ENCODE results near the gene CEP112. TPM values are rescaled to one million over a fixed set of nuclear protein-coding genes. Genes with fewer than 3 reads are reported as not detected.

The CEP112 gene
- total RNA-seq, 4 donors from 2014 or later, result 14.6 to 21.2 (median 20.2) TPM

- intact Hi-C loops (cut with DNase I), result no loop called here
- 98 to 100% methylated on average over 5 of the region's 5 CpGs for WGBS, 2 donors
- no peak for DNase-seq
- TF ChIP-seq CTCF (IDR thresholded peaks at IDR 0.05) (no peak), POLR2A (IDR thresholded peaks at IDR 0.05) (no peak)
- Histone ChIP-seq H3K27ac (no peak overlapping the region), H3K36me3 (no peaks in the 10 kb centered on the region), H3K4me1 (no peaks in the 10 kb centered on the region), H3K9me3 (no peaks in the 10 kb centered on the region), H3K4me3 (replicated peaks in 1 of 3) (no peak overlapping the region), H3K27me3 (no peaks in the 10 kb centered on the region)
Measured at GRCh38 chr17:65926599-65926998, 265.3 kb downstream of the CEP112 start.

- intact Hi-C loops (cut with DNase I), result no loop called here
Measured at GRCh38 chr17:65925606-65926307, 266.2 kb downstream of the CEP112 start.

GRCh38 chr17:65920996-65921395 lies 270.9 kb downstream of the CEP112 start:
- no peaks in the 10 kb centered on the region for H3K36me3 ChIP-seq
- no peak overlapping the region for H3K4me3 ChIP-seq (replicated peaks in 1 of 3)
- H3K27me3 ChIP-seq, result no peaks in the 10 kb centered on the region
- intact Hi-C loops (cut with DNase I), result no loop called here
- DNase-seq, result no peak
- H3K4me1 ChIP-seq, result peaks cover 3 to 7% of the 10 kb centered on the region in 2 donors
- no peaks in the 10 kb centered on the region for H3K9me3 ChIP-seq
- no peak overlapping the region for H3K27ac ChIP-seq
- 74 to 80% methylated on average over 6 of the region's 6 CpGs for WGBS, 2 donors
- TF ChIP-seq POLR2A (IDR thresholded peaks at IDR 0.05) (no peak), CTCF (IDR thresholded peaks at IDR 0.05) (no peak)

More at GRCh38 chr17:65925606-65926307, 266.2 kb downstream of the CEP112 start:
- Histone ChIP-seq H3K36me3 (no peaks in the 10 kb centered on the region), H3K27ac (peak overlapping the region in 1 of 3 donors; percentile 34), H3K4me1 (no peaks in the 10 kb centered on the region), H3K4me3 (replicated peaks in 1 of 3) (no peak overlapping the region), H3K9me3 (no peaks in the 10 kb centered on the region), H3K27me3 (no peaks in the 10 kb centered on the region)
- 81% methylated on average over 8 of the region's 8 CpGs for WGBS, 2 donors
- TF ChIP-seq POLR2A (IDR thresholded peaks at IDR 0.05) (no peak), CTCF (IDR thresholded peaks at IDR 0.05) (no peak)
- no peak for DNase-seq

- 43 to 54% methylated on average over 5 of the region's 5 CpGs for WGBS, 2 donors
- Histone ChIP-seq H3K4me1 (peaks cover 3 to 7% of the 10 kb centered on the region in 2 donors), H3K27me3 (no peaks in the 10 kb centered on the region), H3K27ac (no peak overlapping the region), H3K9me3 (no peaks in the 10 kb centered on the region), H3K36me3 (no peaks in the 10 kb centered on the region), H3K4me3 (replicated peaks in 1 of 3) (no peak overlapping the region)
- peak in 1 of 6 experiments; percentile 29 for TF ChIP-seq CTCF (IDR thresholded peaks at IDR 0.05)
- TF ChIP-seq POLR2A (IDR thresholded peaks at IDR 0.05), result no peak
- peak; percentile 8 to 10 for DNase-seq
- intact Hi-C loops (cut with DNase I), result no loop called here
Measured at GRCh38 chr17:65918916-65919315, 273.0 kb downstream of the CEP112 start.

- intact Hi-C loops (cut with DNase I), result no loop called here
- Histone ChIP-seq H3K36me3 (no peaks in the 10 kb centered on the region), H3K9me3 (no peaks in the 10 kb centered on the region), H3K27ac (no peak overlapping the region), H3K27me3 (no peaks in the 10 kb centered on the region), H3K4me1 (peaks cover 3 to 7% of the 10 kb centered on the region in 2 donors), H3K4me3 (replicated peaks in 1 of 3) (no peak overlapping the region)
- 71 to 82% methylated on average over 1 of the region's 1 CpG for WGBS, 2 donors
- no peak for TF ChIP-seq POLR2A (IDR thresholded peaks at IDR 0.05)
- TF ChIP-seq CTCF (IDR thresholded peaks at IDR 0.05), result no peak
- DNase-seq, result no peak
Measured at GRCh38 chr17:65918500-65918899, 273.4 kb downstream of the CEP112 start.
